Measurements from ENCODE around the gene ARID4B.

- TF ChIP-seq IRF1 (CRISPR knock-in tag; IDR thresholded peaks at IDR 0.05; ENCODE audit: low read depth) (no peak), NFIB (CRISPR knock-in tag; IDR thresholded peaks at IDR 0.05; ENCODE audit: borderline replicate concordance) (no peak), PRDM10 (CRISPR knock-in tag; IDR thresholded peaks at IDR 0.05; ENCODE audit: low read depth) (no peak)
These were observed 193.8 kb downstream of the ARID4B start for GRCh38 chr1:235134171-235134570.

All from HepG2 (cell line).